K562 (cell line): Measurements from ENCODE around the gene SHC1. TPM values are rescaled to one million over a fixed set of nuclear protein-coding genes. Genes with fewer than 3 reads are reported as not detected.

ENCODE experiments used
- CEBPG ChIP-seq, 3 experiments: fragments of 200-800 bp in 1 of 3; sonication (Bioruptor generic) in 1 of 3; sonication (generic) in 1 of 3; formaldehyde crosslinking in 1 of 3; IDR thresholded peaks in 2 of 3; conservative IDR thresholded peaks in 1 of 3; 2 replicates each; pipeline versions ENCODE4 v1.6.1 to v1.8.0; 2016 to 2022; ENCODE audit warnings: missing compliant biosample characterization in 2 of 3, missing genetic modification characterization in 2 of 3, mild to moderate bottlenecking in 1 of 3, missing genetic modification reagents in 1 of 3
- DACH1 ChIP-seq: fragments of 450-650 bp; IDR thresholded peaks from 2 replicates; pipeline ENCODE4 v1.6.1; 2018; ENCODE audit not compliant: partially characterized antibody
- HDGF ChIP-seq: fragments of 450-650 bp; IDR thresholded peaks from 2 replicates; pipeline ENCODE4 v1.6.1; 2016
- HMG20B ChIP-seq: fragments of 250-450 bp; sonication (Bioruptor Pico); IDR thresholded peaks from 2 replicates; pipeline ENCODE4 v1.5.0; 2021; ENCODE audit warnings: mild to moderate bottlenecking
- HSF4 ChIP-seq: fragments of 250-450 bp; sonication (Bioruptor Pico); IDR thresholded peaks from 2 replicates; pipeline ENCODE4 v2.1.2; 2022; ENCODE audit warnings: mild to moderate bottlenecking, moderate library complexity, borderline replicate concordance
- JUN ChIP-seq, 2 experiments: sonication (generic) in 1 of 2; formaldehyde crosslinking in 1 of 2; IDR thresholded peaks; 2 replicates each; pipeline versions ENCODE4 v1.6.1 to v1.8.0; 2012 to 2022; ENCODE audit warnings: borderline replicate concordance in 2 of 2, mild to moderate bottlenecking in 2 of 2, improper control_type of control experiment in 1 of 2, low read depth in 1 of 2, low read length in 1 of 2, missing genetic modification reagents in 1 of 2
- KAT2B ChIP-seq: IDR thresholded peaks from one replicate; pipeline ENCODE4 v1.6.1; 2012; ENCODE audit warnings: low read depth, mild to moderate bottlenecking, control low read depth, inconsistent platforms, low read length, moderate library complexity
- MXI1 ChIP-seq: IDR thresholded peaks from 2 replicates; pipeline ENCODE4 v1.6.1; 2011; ENCODE audit warnings: low read depth, mild to moderate bottlenecking, improper control_type of control experiment, low read length
- SMAD4 ChIP-seq: fragments of 250-450 bp; sonication (Bioruptor Pico); conservative IDR thresholded peaks from 2 replicates; pipeline ENCODE4 v1.8.0; 2021; ENCODE audit warnings: inconsistent platforms, mild to moderate bottlenecking, moderate library complexity
- SMARCA4 ChIP-seq: fragments of 450-650 bp; IDR thresholded peaks from 2 replicates; pipeline ENCODE4 v1.6.1; 2016
- SMARCC2 ChIP-seq: fragments of 450-650 bp; IDR thresholded peaks from 2 replicates; pipeline ENCODE4 v1.6.1; 2017; ENCODE audit warnings: antibody characterized with exemption, moderate library complexity, mild to moderate bottlenecking, low read depth
- SP2 ChIP-seq: IDR thresholded peaks from 2 replicates; pipeline ENCODE4 v1.6.1; 2011; ENCODE audit warnings: mild to moderate bottlenecking, low read depth, low read length, moderate library complexity; ENCODE audit not compliant: poor library complexity, severe bottlenecking; ENCODE audit errors: extremely low read depth
- SPI1 ChIP-seq: IDR thresholded peaks from 2 replicates; pipeline ENCODE4 v1.6.1; 2011; ENCODE audit warnings: low read depth, low read length, control low read depth, borderline replicate concordance
- ZC3H4 ChIP-seq: sonication (generic); formaldehyde crosslinking; IDR thresholded peaks from 2 replicates; pipeline ENCODE4 v1.9.0; 2021; ENCODE audit warnings: missing genetic modification reagents, borderline replicate concordance
- ZNF561 ChIP-seq: fragments of 450-650 bp; formaldehyde crosslinking; conservative IDR thresholded peaks from 2 replicates; pipeline ENCODE4 v1.4.0; 2020; ENCODE audit warnings: mild to moderate bottlenecking, moderate library complexity
- ZNF785 ChIP-seq: fragments of 250-450 bp; sonication (Bioruptor Pico); IDR thresholded peaks from 2 replicates; pipeline ENCODE4 v1.4.0; 2020; ENCODE audit warnings: mild to moderate bottlenecking
- ZSCAN29 ChIP-seq: fragments of 450-650 bp; IDR thresholded peaks from 2 replicates; pipeline ENCODE4 v1.6.1; 2017
- polyA plus RNA-seq, 8 experiments: library from polyadenylated mRNA; depleted of rRNA in 4 of 8; stranded (reverse) in 5 of 8; unstranded in 3 of 8; fragments of >200 nt; fragmentation: Nextera tagmentation in 2 of 8; fragmentation: Illumina TruSeq in 1 of 8; extraction: Ambion mirVana in 2 of 8; extraction: Trizol in 1 of 8; gene quantifications; 2 replicates each; pipeline versions ENCODE4 v1.2.1 to v1.2.3, GENCODE V29; 2011 to 2014; ENCODE audit warnings: inconsistent platforms in 1 of 8, missing spikeins in 1 of 8
- total RNA-seq, 7 experiments: library from RNA; depleted of rRNA in 6 of 7; stranded (reverse); fragments of >200 nt in 6 of 7; fragmentation: Illumina TruSeq in 2 of 7; extraction: Trizol in 2 of 7; gene quantifications; 2 replicates each; pipeline versions ENCODE4 v1.2.1 to v1.2.3, GENCODE V29; 2011 to 2021; ENCODE audit warnings: low replicate concordance in 1 of 7
- TF ChIP-seq, protein P1 (sequence below): sonication (generic); formaldehyde crosslinking; IDR thresholded peaks from 2 replicates; pipeline ENCODE4 v1.8.1; 2023; ENCODE audit warnings: mild to moderate bottlenecking, missing genetic modification reagents
- TF ChIP-seq, protein P2 (sequence below): fragments of 450-650 bp; formaldehyde crosslinking; IDR thresholded peaks from 2 replicates; pipeline ENCODE4 v1.4.0; 2020; ENCODE audit warnings: mild to moderate bottlenecking, mixed read lengths

SHC1 gene
- total and polyA plus RNA-seq, 9 of the 15 experiments (the other 6 are each of a cell fraction or from before 2014, with no cell fraction given) = 4.1 to 113 (median 51.9) TPM

DNA sequence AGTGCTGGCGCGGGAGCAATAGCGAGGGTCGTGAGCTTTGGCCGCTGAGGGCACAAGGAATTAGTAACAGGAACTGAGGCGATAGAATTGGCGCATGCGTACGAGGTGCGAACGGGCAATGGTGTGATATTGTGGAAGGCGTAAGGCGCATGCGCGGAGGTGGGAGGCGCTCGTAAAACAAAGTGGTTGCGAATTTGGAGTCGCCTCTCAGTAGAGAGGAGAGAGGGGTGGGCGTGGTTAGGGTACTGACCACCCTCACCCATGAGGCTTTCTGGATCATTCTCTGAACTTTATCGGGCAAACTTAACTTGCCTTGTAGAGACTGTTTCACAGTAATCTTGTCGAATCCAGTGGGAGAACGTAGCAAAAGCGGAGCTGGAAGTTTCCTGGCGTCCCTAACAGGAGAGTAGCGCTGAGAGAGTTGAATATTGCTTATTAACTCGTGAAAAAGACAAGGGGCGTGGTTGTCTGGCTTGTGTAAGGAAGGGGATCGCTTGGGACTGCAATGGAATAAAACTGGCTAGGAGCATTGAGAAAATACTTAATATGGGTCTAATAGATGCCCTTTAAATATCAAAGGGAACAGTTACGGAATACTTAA is 4.4 kb upstream of the SHC1 start (continued):
- no peak for TF ChIP-seq SP2
- no peak for TF ChIP-seq KAT2B
- TF ChIP-seq SMAD4 (CRISPR knock-in tag) = no peak
- TF ChIP-seq SMARCA4 = no peak
- TF ChIP-seq, protein P1, sequence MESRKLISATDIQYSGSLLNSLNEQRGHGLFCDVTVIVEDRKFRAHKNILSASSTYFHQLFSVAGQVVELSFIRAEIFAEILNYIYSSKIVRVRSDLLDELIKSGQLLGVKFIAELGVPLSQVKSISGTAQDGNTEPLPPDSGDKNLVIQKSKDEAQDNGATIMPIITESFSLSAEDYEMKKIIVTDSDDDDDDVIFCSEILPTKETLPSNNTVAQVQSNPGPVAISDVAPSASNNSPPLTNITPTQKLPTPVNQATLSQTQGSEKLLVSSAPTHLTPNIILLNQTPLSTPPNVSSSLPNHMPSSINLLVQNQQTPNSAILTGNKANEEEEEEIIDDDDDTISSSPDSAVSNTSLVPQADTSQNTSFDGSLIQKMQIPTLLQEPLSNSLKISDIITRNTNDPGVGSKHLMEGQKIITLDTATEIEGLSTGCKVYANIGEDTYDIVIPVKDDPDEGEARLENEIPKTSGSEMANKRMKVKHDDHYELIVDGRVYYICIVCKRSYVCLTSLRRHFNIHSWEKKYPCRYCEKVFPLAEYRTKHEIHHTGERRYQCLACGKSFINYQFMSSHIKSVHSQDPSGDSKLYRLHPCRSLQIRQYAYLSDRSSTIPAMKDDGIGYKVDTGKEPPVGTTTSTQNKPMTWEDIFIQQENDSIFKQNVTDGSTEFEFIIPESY (CRISPR knock-in tag) = peak; percentile 63; the same call in 1 of the 2 replicates
- no peak; the same call in 1 of the 2 replicates for TF ChIP-seq HMG20B (CRISPR knock-in tag)
- peak; percentile 8; the same call in 1 of the 2 replicates for TF ChIP-seq CEBPG (CRISPR knock-in tag; IDR thresholded peaks at IDR 0.05)
- no peak for TF ChIP-seq CEBPG (tag; conservative IDR thresholded peaks at IDR 0.05 in 1 of 2, IDR thresholded peaks at IDR 0.05 in 1 of 2)
- TF ChIP-seq HDGF = no peak
- no peak for TF ChIP-seq MXI1
- TF ChIP-seq DACH1 = no peak
- no peak for TF ChIP-seq ZNF561 (CRISPR knock-in tag)
- TF ChIP-seq JUN (IDR thresholded peaks at IDR 0.05; ENCODE audit: borderline replicate concordance, low read depth, low read length) = no peak
- TF ChIP-seq JUN (CRISPR knock-in tag; IDR thresholded peaks at IDR 0.05; ENCODE audit: borderline replicate concordance) = no peak
- TF ChIP-seq ZC3H4 (CRISPR knock-in tag) = no peak
- TF ChIP-seq, protein P2, sequence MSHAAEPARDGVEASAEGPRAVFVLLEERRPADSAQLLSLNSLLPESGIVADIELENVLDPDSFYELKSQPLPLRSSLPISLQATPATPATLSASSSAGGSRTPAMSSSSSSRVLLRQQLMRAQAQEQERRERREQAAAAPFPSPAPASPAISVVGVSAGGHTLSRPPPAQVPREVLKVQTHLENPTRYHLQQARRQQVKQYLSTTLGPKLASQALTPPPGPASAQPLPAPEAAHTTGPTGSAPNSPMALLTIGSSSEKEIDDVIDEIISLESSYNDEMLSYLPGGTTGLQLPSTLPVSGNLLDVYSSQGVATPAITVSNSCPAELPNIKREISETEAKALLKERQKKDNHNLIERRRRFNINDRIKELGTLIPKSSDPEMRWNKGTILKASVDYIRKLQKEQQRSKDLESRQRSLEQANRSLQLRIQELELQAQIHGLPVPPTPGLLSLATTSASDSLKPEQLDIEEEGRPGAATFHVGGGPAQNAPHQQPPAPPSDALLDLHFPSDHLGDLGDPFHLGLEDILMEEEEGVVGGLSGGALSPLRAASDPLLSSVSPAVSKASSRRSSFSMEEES (CRISPR knock-in tag) = no peak
- TF ChIP-seq ZSCAN29 = no peak
- peak; percentile 60 for TF ChIP-seq SPI1
- no peak for TF ChIP-seq HSF4 (CRISPR knock-in tag)
- TF ChIP-seq ZNF785 = no peak
- no peak for TF ChIP-seq SMARCC2
